ENCODE data around the gene FAM209A.

- TF ChIP-seq, protein P1, sequence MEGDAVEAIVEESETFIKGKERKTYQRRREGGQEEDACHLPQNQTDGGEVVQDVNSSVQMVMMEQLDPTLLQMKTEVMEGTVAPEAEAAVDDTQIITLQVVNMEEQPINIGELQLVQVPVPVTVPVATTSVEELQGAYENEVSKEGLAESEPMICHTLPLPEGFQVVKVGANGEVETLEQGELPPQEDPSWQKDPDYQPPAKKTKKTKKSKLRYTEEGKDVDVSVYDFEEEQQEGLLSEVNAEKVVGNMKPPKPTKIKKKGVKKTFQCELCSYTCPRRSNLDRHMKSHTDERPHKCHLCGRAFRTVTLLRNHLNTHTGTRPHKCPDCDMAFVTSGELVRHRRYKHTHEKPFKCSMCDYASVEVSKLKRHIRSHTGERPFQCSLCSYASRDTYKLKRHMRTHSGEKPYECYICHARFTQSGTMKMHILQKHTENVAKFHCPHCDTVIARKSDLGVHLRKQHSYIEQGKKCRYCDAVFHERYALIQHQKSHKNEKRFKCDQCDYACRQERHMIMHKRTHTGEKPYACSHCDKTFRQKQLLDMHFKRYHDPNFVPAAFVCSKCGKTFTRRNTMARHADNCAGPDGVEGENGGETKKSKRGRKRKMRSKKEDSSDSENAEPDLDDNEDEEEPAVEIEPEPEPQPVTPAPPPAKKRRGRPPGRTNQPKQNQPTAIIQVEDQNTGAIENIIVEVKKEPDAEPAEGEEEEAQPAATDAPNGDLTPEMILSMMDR (IDR thresholded peaks at IDR 0.05) = no peak
- TF ChIP-seq POLR2A (IDR thresholded peaks at IDR 0.05) = no peak
These were observed 7.3 kb upstream of the FAM209A start for GRCh38 chr20:56517211-56517610.

All from testis (tissue), 2 donors.